IPS-15b (cell line): ENCODE results near the gene BICC1.

Source experiments
- H3K27me3 ChIP-seq: one replicate; pipeline ENCODE4 v1.6.1; 2013; ENCODE audit warnings: low read length; ENCODE audit not compliant: control insufficient read depth, insufficient read depth
- H3K36me3 ChIP-seq: one replicate; pipeline ENCODE4 v1.6.1; 2013; ENCODE audit warnings: low read length; ENCODE audit not compliant: control insufficient read depth, insufficient read depth
- H3K4me1 ChIP-seq: one replicate; pipeline ENCODE4 v1.6.1; 2013; ENCODE audit warnings: mild to moderate bottlenecking, low read length; ENCODE audit not compliant: control insufficient read depth, insufficient read depth
- H3K4me3 ChIP-seq: one replicate; pipeline ENCODE4 v1.5.1; 2013; ENCODE audit warnings: low read depth, low read length
- H3K9ac ChIP-seq: one replicate; pipeline ENCODE4 v1.6.1; 2013; ENCODE audit warnings: low read depth, mild to moderate bottlenecking, low read length
- H3K9me3 ChIP-seq: one replicate; pipeline ENCODE4 v1.6.1; 2013; ENCODE audit warnings: mild to moderate bottlenecking, low read length; ENCODE audit not compliant: control insufficient read depth, insufficient read depth

Gene BICC1

GRCh38 chr10:58810751-58811150, 298.1 kb downstream of the BICC1 start:
- Histone ChIP-seq H3K9me3 (no peaks in the 10 kb centered on the region), H3K36me3 (no peaks in the 10 kb centered on the region), H3K4me1 (no peaks in the 10 kb centered on the region), H3K9ac (no peak overlapping the region), H3K27me3 (no peaks in the 10 kb centered on the region), H3K4me3 (no peak overlapping the region)

- Histone ChIP-seq H3K27me3 (no peaks in the 10 kb centered on the region), H3K4me3 (no peak overlapping the region), H3K9ac (no peak overlapping the region), H3K36me3 (no peaks in the 10 kb centered on the region), H3K4me1 (no peaks in the 10 kb centered on the region), H3K9me3 (no peaks in the 10 kb centered on the region)
Observed at GRCh38 chr10:58813573-58813972, 300.9 kb downstream of the BICC1 start.

DNA sequence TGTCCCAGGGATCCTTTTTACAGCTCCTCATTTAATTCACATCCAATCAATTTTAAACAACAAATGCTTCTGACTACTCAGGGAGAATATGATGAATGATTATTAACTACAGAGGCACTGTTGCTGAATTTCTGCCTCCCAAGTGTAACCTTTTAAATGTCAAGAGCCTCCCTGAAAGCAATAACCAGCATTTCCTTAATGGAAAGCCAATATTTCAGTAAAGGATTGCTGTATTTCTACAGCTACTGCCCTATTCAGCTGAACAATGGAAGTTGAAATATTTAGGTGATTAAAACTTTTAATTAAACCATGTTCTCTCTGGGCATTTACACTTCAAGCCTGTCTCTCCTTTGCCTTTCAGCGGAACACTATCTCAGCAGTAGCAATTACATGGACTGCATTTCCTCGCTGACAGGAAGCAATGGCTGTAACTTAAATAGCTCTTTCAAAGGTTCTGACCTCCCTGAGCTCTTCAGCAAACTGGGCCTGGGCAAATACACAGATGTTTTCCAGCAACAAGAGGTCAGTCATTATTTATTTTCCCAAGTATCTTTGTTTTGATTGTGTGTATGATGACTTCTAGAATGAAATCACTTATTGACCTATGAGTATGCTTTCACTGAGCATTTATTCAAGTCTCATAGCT, 304.7 kb downstream of the BICC1 start:
- H3K4me3 ChIP-seq: no peak overlapping the region
- no peaks in the 10 kb centered on the region for H3K36me3 ChIP-seq
- no peaks in the 10 kb centered on the region for H3K27me3 ChIP-seq
- no peaks in the 10 kb centered on the region for H3K4me1 ChIP-seq
- H3K9me3 ChIP-seq: no peaks in the 10 kb centered on the region
- no peak overlapping the region for H3K9ac ChIP-seq

DNA sequence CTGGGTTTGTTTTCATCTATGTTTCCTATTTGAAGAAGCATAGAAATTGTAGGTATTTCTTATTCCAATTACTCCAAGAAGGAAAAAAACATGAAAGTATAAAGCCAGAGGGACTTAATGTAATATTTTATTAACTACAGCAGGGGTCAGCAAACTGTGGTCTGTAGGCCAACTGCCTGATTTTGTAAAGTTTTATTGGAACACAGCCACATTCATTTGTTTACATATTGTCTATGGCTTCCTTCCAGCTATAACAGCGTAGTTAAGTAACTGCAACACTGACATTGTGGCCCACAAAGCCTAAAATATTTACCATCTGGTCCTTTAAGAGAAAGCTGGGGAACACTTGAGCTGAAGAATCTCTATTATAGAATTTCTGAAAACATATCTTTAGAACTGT, 306.2 kb downstream of the BICC1 start:
- Histone ChIP-seq H3K9ac (no peak overlapping the region), H3K27me3 (no peaks in the 10 kb centered on the region), H3K4me1 (no peaks in the 10 kb centered on the region), H3K36me3 (no peaks in the 10 kb centered on the region), H3K9me3 (no peaks in the 10 kb centered on the region), H3K4me3 (no peak overlapping the region)

DNA sequence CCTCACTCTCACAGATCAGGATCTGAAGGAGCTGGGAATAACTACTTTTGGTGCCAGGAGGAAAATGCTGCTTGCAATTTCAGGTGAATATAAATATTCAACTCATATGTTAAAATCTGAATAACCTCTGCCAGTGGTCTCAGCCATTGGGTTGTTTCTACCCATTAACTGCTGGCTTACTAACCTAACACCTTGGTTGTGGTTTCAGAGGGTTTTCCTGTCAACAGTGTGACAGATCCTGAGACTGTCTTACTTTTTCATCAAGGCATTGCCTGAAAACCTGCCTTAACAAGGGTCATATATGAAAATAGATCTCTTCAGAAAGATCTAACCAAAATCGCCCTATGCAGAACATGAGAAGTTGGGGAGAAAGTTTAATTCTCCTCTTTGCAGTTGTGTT, 307.7 kb downstream of the BICC1 start:
- Histone ChIP-seq H3K9me3 (no peaks in the 10 kb centered on the region), H3K9ac (no peak overlapping the region), H3K4me3 (no peak overlapping the region), H3K36me3 (no peaks in the 10 kb centered on the region), H3K27me3 (no peaks in the 10 kb centered on the region), H3K4me1 (no peaks in the 10 kb centered on the region)

GRCh38 chr10:58820861-58821751, 308.4 kb downstream of the BICC1 start:
- Histone ChIP-seq H3K27me3 (no peaks in the 10 kb centered on the region), H3K4me1 (no peaks in the 10 kb centered on the region), H3K9me3 (no peaks in the 10 kb centered on the region), H3K4me3 (no peak overlapping the region), H3K36me3 (no peaks in the 10 kb centered on the region), H3K9ac (no peak overlapping the region)

GRCh38 chr10:58821752-58822056, 309.0 kb downstream of the BICC1 start:
- H3K4me3 ChIP-seq: no peak overlapping the region
- H3K4me1 ChIP-seq: no peaks in the 10 kb centered on the region

DNA sequence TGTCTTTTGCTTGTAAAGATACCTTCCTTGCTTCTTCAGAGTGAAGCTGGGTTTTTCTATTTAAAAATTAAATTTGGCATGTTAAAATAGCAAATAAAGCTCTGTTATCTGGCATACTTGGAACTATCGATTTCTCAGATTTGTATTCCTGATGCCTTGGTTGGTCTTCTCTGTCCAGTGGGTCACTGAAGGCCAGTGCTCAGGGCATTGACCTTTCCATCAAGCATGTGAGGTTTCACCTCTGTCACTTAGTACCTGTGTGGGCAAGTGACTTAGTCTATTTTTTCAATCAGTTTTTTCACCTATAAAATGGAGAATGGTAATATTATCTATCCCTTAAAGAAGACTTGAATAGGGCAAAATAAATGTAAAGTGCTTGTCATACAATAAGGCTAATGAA, 311.3 kb downstream of the BICC1 start:
- H3K9ac ChIP-seq: no peak overlapping the region
- no peaks in the 10 kb centered on the region for H3K36me3 ChIP-seq
- H3K9me3 ChIP-seq: no peaks in the 10 kb centered on the region

More at GRCh38 chr10:58821752-58822056, 309.0 kb downstream of the BICC1 start:
- H3K36me3 ChIP-seq: no peaks in the 10 kb centered on the region
- H3K9me3 ChIP-seq: no peaks in the 10 kb centered on the region
- no peaks in the 10 kb centered on the region for H3K27me3 ChIP-seq
- no peak overlapping the region for H3K9ac ChIP-seq

GRCh38 chr10:58824396-58824795, 311.7 kb downstream of the BICC1 start:
- no peak overlapping the region for H3K4me3 ChIP-seq
- H3K27me3 ChIP-seq: no peaks in the 10 kb centered on the region
- no peaks in the 10 kb centered on the region for H3K4me1 ChIP-seq
- no peak overlapping the region for H3K9ac ChIP-seq
- no peaks in the 10 kb centered on the region for H3K36me3 ChIP-seq
- H3K9me3 ChIP-seq: no peaks in the 10 kb centered on the region

More for the DNA sequence above, 311.3 kb downstream of the BICC1 start:
- no peaks in the 10 kb centered on the region for H3K4me1 ChIP-seq
- no peak overlapping the region for H3K4me3 ChIP-seq
- no peaks in the 10 kb centered on the region for H3K27me3 ChIP-seq

DNA sequence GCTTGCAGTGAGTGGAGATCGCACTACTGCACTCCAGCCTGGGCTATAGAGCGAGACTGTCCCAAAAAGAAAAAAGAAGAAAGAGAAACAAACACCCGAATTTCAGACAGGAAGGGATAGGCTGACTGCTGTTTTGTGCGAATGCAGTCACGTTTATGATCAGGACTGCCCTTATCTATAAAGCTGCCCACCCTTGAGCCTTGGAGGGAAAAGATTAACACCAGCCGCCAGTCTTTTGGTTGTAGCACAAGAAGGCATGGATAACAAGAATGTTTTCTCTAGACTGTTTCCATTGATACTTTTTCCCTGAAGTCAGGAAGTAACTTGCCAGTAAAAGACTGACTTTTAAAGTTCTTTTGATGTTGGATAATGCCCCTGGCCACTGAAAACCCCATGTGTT, 314.0 kb downstream of the BICC1 start:
- no peaks in the 10 kb centered on the region for H3K4me1 ChIP-seq
- no peak overlapping the region for H3K4me3 ChIP-seq
- no peaks in the 10 kb centered on the region for H3K27me3 ChIP-seq
- no peaks in the 10 kb centered on the region for H3K36me3 ChIP-seq
- no peak overlapping the region for H3K9ac ChIP-seq
- H3K9me3 ChIP-seq: no peaks in the 10 kb centered on the region

- H3K27me3 ChIP-seq: no peaks in the 10 kb centered on the region
- no peaks in the 10 kb centered on the region for H3K9me3 ChIP-seq
- no peak overlapping the region for H3K4me3 ChIP-seq
- H3K4me1 ChIP-seq: no peaks in the 10 kb centered on the region
- H3K9ac ChIP-seq: no peak overlapping the region
- H3K36me3 ChIP-seq: no peaks in the 10 kb centered on the region
Observed at GRCh38 chr10:58827381-58827780, 314.7 kb downstream of the BICC1 start.

- H3K36me3 ChIP-seq: no peaks in the 10 kb centered on the region
- H3K9ac ChIP-seq: no peak overlapping the region
- no peak overlapping the region for H3K4me3 ChIP-seq
- H3K4me1 ChIP-seq: no peaks in the 10 kb centered on the region
- no peaks in the 10 kb centered on the region for H3K27me3 ChIP-seq
- no peaks in the 10 kb centered on the region for H3K9me3 ChIP-seq
Observed at GRCh38 chr10:58829839-58830238, 317.2 kb downstream of the BICC1 start.
